HCT116 (cell line): Measurements from ENCODE around the gene HBE1. TPM values are rescaled to one million over a fixed set of nuclear protein-coding genes. Genes with fewer than 3 reads are reported as not detected.

Experiments
- ATAC-seq: fragments of 200-7000 bp; cut with Tn5 transposase; 2 replicates; pipeline ENCODE4 v1.9.1; 2020; ENCODE audit warnings: mild to moderate bottlenecking, moderate library complexity
- BruUV-seq: library from RNA; stranded (reverse); fragments of 400-500 nt; replicated peaks from 2 replicates; lab custom pipeline; 2021; lab: Mats Ljungman, UMichigan
- CTCF ChIA-PET: fragments of 300-600 bp; sonication (Branson Sonifier 250); formaldehyde crosslinking; loops from one replicate; lab custom pipeline; 2021; ENCODE audit warnings: antibody characterized with exemption; lab: Charles Lee
- POLR2A ChIA-PET: fragments of 300-600, 350-600 bp; sonication (Branson Sonifier 250); formaldehyde crosslinking; loops from one replicate; lab custom pipeline; 2021; ENCODE audit warnings: antibody characterized with exemption; lab: Charles Lee
- RAD21 ChIA-PET, 2 experiments: fragments of 300-600 bp; sonication (Branson Sonifier 250); formaldehyde crosslinking; loops; one replicate each; lab custom pipeline; 2023; ENCODE audit warnings: low total read pairs in 2 of 2; ENCODE audit not compliant: uncharacterized antibody in 2 of 2, unreplicated experiment in 2 of 2, low non-redundant PET in 1 of 2; lab: Charles Lee
- DNase-seq: peaks from one replicate; pipeline ENCODE4 v3.0.0-alpha.2; 2010; ENCODE audit warnings: low read depth, low spot score
- H2AFZ ChIP-seq: fragments of 200-600 bp; shearing (Covaris generic), sonication (generic); 2 replicates; pipeline ENCODE4 v1.6.1; 2017; ENCODE audit warnings: low read depth, mixed run types, mixed read lengths, antibody characterized with exemption, low read length; ENCODE audit not compliant: poor library complexity, severe bottlenecking
- H3K27ac ChIP-seq: 2 replicates; pipeline ENCODE4 v1.5.1; 2012; ENCODE audit warnings: low read depth, low read length
- H3K27me3 ChIP-seq: fragments of 200-600 bp; sonication (generic); 2 replicates; pipeline ENCODE4 v1.6.1; 2016; ENCODE audit warnings: mixed run types, low read length, mixed read lengths; ENCODE audit not compliant: insufficient read depth
- H3K36me3 ChIP-seq, 2 experiments: fragments of 200-500 bp in 1 of 2; fragments of 200-600 bp in 1 of 2; sonication (Bioruptor generic) in 1 of 2; sonication (generic) in 1 of 2; 2 replicates each; pipeline versions ENCODE4 v1.5.1 to v1.6.1; 2014 to 2016; ENCODE audit warnings: low read length in 2 of 2, inconsistent platforms in 1 of 2, mixed read lengths in 1 of 2, mixed run types in 1 of 2; ENCODE audit not compliant: insufficient read depth in 2 of 2, control insufficient read depth in 1 of 2
- H3K4me1 ChIP-seq, 2 experiments: fragments of 200-600 bp in 1 of 2; sonication (generic) in 1 of 2; 2 replicates each; pipeline versions ENCODE4 v1.5.1 to v1.6.1; 2012 to 2017; ENCODE audit warnings: low read length in 2 of 2, inconsistent platforms in 1 of 2, mild to moderate bottlenecking in 1 of 2, mixed read lengths in 1 of 2, mixed run types in 1 of 2, moderate library complexity in 1 of 2; ENCODE audit not compliant: insufficient read depth in 2 of 2, control insufficient read depth in 1 of 2
- H3K4me2 ChIP-seq: fragments of 200-600 bp; sonication (generic); 2 replicates; pipeline ENCODE4 v1.6.1; 2017; ENCODE audit warnings: mixed run types, low read length, mixed read lengths
- H3K4me3 ChIP-seq, 2 experiments: fragments of 200-600 bp in 1 of 2; sonication (generic) in 1 of 2; replicated peaks in 1 of 2; 2 replicates each; pipeline ENCODE4 v1.5.1; 2011 to 2016; ENCODE audit warnings: low read length in 2 of 2, control low read depth in 1 of 2, low read depth in 1 of 2, mild to moderate bottlenecking in 1 of 2, mixed read lengths in 1 of 2, mixed run types in 1 of 2
- H3K79me2 ChIP-seq: fragments of 200-600 bp; sonication (generic); 2 replicates; pipeline ENCODE4 v1.6.1; 2017; ENCODE audit warnings: mild to moderate bottlenecking, mixed run types, low read length, moderate library complexity, mixed read lengths; ENCODE audit not compliant: insufficient read depth
- H3K9ac ChIP-seq: fragments of 200-600 bp; sonication (generic); 2 replicates; pipeline ENCODE4 v1.6.1; 2016; ENCODE audit warnings: low read length, mixed read lengths
- H3K9me2 ChIP-seq: fragments of 200-600 bp; sonication (generic), shearing (Covaris generic); 2 replicates; pipeline ENCODE4 v1.6.1; 2017; ENCODE audit warnings: mixed run types, mild to moderate bottlenecking, moderate library complexity; ENCODE audit not compliant: insufficient read depth
- H3K9me3 ChIP-seq, 2 experiments: fragments of 200-500 bp in 1 of 2; fragments of 200-600 bp in 1 of 2; sonication (Bioruptor generic) in 1 of 2; sonication (generic) in 1 of 2; 2 replicates each; pipeline ENCODE4 v1.6.1; 2014 to 2017; ENCODE audit warnings: low read length in 2 of 2, mixed read lengths in 2 of 2, inconsistent platforms in 1 of 2, low read depth in 1 of 2, mild to moderate bottlenecking in 1 of 2, mixed run types in 1 of 2, moderate library complexity in 1 of 2; ENCODE audit not compliant: control insufficient read depth in 1 of 2, insufficient read depth in 1 of 2
- H4K20me1 ChIP-seq: fragments of 200-600 bp; sonication (generic), shearing (Covaris generic); 2 replicates; pipeline ENCODE4 v1.6.1; 2017; ENCODE audit warnings: mixed run types, mild to moderate bottlenecking, moderate library complexity; ENCODE audit not compliant: insufficient read depth
- ATF3 ChIP-seq: IDR thresholded peaks from 2 replicates; pipeline ENCODE4 v1.6.1; 2012
- CBX3 ChIP-seq: IDR thresholded peaks from 2 replicates; pipeline ENCODE4 v1.6.1; 2012; ENCODE audit warnings: low read depth
- CEBPB ChIP-seq: IDR thresholded peaks from 2 replicates; pipeline ENCODE4 v1.6.1; 2012; ENCODE audit warnings: low read depth
- EZH2 ChIP-seq: fragments of 200-600 bp; sonication (generic); IDR thresholded peaks from 2 replicates; pipeline ENCODE4 v1.6.1; 2017; ENCODE audit warnings: antibody characterized with exemption, mixed run types
- FOSL1 ChIP-seq: IDR thresholded peaks from 2 replicates; pipeline ENCODE4 v1.6.1; 2012; ENCODE audit warnings: low read depth
- JUND ChIP-seq: IDR thresholded peaks from 2 replicates; pipeline ENCODE4 v1.6.1; 2012
- MAX ChIP-seq: IDR thresholded peaks from 2 replicates; pipeline ENCODE4 v1.6.1; 2012
- POLR2AphosphoS5 ChIP-seq: IDR thresholded peaks from 2 replicates; pipeline ENCODE4 v1.6.1; 2011; ENCODE audit warnings: mild to moderate bottlenecking, low read depth, low read length, moderate library complexity
- SIN3A ChIP-seq: IDR thresholded peaks from 2 replicates; pipeline ENCODE4 v1.6.1; 2012; ENCODE audit warnings: low read depth
- SP1 ChIP-seq: IDR thresholded peaks from 2 replicates; pipeline ENCODE4 v1.6.1; 2012; ENCODE audit warnings: low read depth
- SRF ChIP-seq: IDR thresholded peaks from 2 replicates; pipeline ENCODE4 v1.6.1; 2012; ENCODE audit warnings: low read depth
- TCF7L2 ChIP-seq: IDR thresholded peaks from 2 replicates; pipeline ENCODE4 v1.7.0; 2011; ENCODE audit warnings: borderline replicate concordance, inconsistent platforms; ENCODE audit not compliant: insufficient read depth, insufficient read length; ENCODE audit errors: extremely low read depth
- YY1 ChIP-seq: IDR thresholded peaks from 2 replicates; pipeline ENCODE4 v1.6.1; 2011; ENCODE audit warnings: low read length, low read depth, moderate library complexity, mild to moderate bottlenecking; ENCODE audit not compliant: insufficient replicate concordance; ENCODE audit errors: extremely low read depth
- ZFX ChIP-seq: fragments of 450-650 bp; IDR thresholded peaks from 2 replicates; pipeline ENCODE4 v1.6.1; 2017
- ZNF274 ChIP-seq: fragments of 200-500 bp; sonication (Bioruptor generic); IDR thresholded peaks from 2 replicates; pipeline ENCODE4 v1.6.1; 2014; ENCODE audit warnings: mild to moderate bottlenecking, low read depth, low read length, inconsistent platforms
- intact Hi-C: fragments of 100-400 bp; cut with micrococcal nuclease; formaldehyde crosslinking; loops from 2 replicates; pipeline ENCODE4 v1.10.0; 2022
- total RNA-seq: library from RNA; stranded (reverse); gene quantifications from one replicate; pipeline ENCODE4 v1.2.1, GENCODE V29; 2021; ENCODE audit not compliant: unreplicated experiment

The HBE1 gene
- total RNA-seq, 1 experiment from 2014 or later = 212 TPM

DNA sequence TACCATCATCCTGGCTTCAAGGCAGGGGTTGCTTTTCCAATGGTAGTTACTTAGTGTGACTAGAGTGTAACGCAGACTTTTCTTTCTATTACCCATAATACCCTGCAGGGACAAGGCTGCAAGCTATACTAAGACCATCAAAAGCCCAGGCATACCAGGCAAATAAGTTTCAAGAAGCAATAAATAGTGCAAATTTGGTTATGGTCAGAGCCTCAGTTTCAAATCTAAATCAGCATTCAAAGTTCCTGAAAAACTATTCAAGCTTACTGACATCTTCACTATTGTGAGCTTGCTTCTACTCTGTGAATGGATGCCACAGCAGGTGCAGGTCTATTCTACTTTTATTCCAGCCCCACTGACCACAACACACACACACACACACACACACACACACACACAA lies 40.4 kb downstream of the HBE1 start:
- TF ChIP-seq EZH2 (no peak), SRF (no peak), POLR2AphosphoS5 (no peak), CBX3 (no peak), ZFX (no peak), MAX (no peak), SIN3A (no peak), SP1 (no peak), JUND (no peak), TCF7L2 (no peak), FOSL1 (no peak), CEBPB (no peak)
- ChIA-PET CTCF (no interaction called here), POLR2A (no interaction called here)

DNA sequence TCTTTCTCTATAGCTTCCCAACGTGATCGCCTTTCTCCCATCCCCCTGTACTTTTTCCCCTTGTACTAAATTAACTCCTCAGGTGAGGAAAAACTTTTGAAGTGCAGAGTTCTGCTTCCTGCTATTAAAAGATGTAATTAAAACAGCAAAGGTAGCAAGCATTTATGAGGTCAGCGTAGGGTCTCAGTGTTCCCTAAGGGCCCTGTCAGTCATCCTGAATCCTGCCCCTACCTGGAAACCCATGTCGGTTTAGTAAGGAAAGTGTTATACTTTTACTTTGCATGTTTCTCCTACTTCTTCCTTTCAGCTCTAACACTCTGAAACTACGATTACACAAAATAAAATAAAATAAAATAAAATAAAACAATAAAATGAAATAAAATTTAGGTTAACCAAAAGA lies 41.6 kb downstream of the HBE1 start:
- H3K27ac ChIP-seq = no peak overlapping the region
- no peaks in the 10 kb centered on the region for H3K9me2 ChIP-seq
- no peaks in the 10 kb centered on the region for H3K27me3 ChIP-seq
- RAD21 ChIA-PET = no interaction called here
- BruUV-seq = no TSS peak
- no peak overlapping the region for H3K9ac ChIP-seq
- CTCF ChIA-PET = no interaction called here
- TF ChIP-seq YY1 = no peak
- no peak for TF ChIP-seq MAX
- TF ChIP-seq ATF3 = no peak
- TF ChIP-seq SRF = no peak
- no peak for TF ChIP-seq ZNF274
- TF ChIP-seq CBX3 = no peak
- TF ChIP-seq POLR2AphosphoS5 = no peak
- no peak overlapping the region for H3K4me3 ChIP-seq
- intact Hi-C loops = no loop called here
- no peaks in the 10 kb centered on the region for H3K36me3 ChIP-seq
- no peaks in the 10 kb centered on the region for H3K9me3 ChIP-seq
- H3K4me2 ChIP-seq = no peak overlapping the region
- no peaks in the 10 kb centered on the region for H3K4me1 ChIP-seq
- H2AFZ ChIP-seq = no peak overlapping the region
- DNase-seq (no peak), ATAC-seq (no peak)
- H3K79me2 ChIP-seq = no peaks in the 10 kb centered on the region
- POLR2A ChIA-PET = no interaction called here
- H4K20me1 ChIP-seq = no peaks in the 10 kb centered on the region

More for the DNA sequence above, 40.4 kb downstream of the HBE1 start:
- no peaks in the 10 kb centered on the region for H3K9me2 ChIP-seq
- H3K79me2 ChIP-seq = no peaks in the 10 kb centered on the region
- H3K4me2 ChIP-seq = no peak overlapping the region
- H2AFZ ChIP-seq = no peak overlapping the region
- H3K27ac ChIP-seq = no peak overlapping the region
- RAD21 ChIA-PET = no interaction called here
- no peak overlapping the region for H3K9ac ChIP-seq
- ATAC-seq (no peak), DNase-seq (no peak)
- peaks cover 4% of the 10 kb centered on the region; the same call in 1 of the 2 replicates for H3K27me3 ChIP-seq
- H3K9me3 ChIP-seq = no peaks in the 10 kb centered on the region
- no peaks in the 10 kb centered on the region for H4K20me1 ChIP-seq
- H3K36me3 ChIP-seq = no peaks in the 10 kb centered on the region
- H3K4me3 ChIP-seq = no peak overlapping the region
- intact Hi-C loops = no loop called here
- H3K4me1 ChIP-seq = no peaks in the 10 kb centered on the region
- BruUV-seq = no TSS peak
